LoVo (cell line): ENCODE results near the gene MAL.

Source experiments
- DNase-seq: peaks from one replicate; pipeline ENCODE4 v3.0.0-alpha.2; 2016; ENCODE audit warnings: low spot score

MAL gene

GRCh38 chr2:95061601-95062183, 36.2 kb downstream of the MAL start:
- no peak for DNase-seq

- no peak for DNase-seq
Observed at GRCh38 chr2:95062242-95063085, 37.0 kb downstream of the MAL start.

DNA sequence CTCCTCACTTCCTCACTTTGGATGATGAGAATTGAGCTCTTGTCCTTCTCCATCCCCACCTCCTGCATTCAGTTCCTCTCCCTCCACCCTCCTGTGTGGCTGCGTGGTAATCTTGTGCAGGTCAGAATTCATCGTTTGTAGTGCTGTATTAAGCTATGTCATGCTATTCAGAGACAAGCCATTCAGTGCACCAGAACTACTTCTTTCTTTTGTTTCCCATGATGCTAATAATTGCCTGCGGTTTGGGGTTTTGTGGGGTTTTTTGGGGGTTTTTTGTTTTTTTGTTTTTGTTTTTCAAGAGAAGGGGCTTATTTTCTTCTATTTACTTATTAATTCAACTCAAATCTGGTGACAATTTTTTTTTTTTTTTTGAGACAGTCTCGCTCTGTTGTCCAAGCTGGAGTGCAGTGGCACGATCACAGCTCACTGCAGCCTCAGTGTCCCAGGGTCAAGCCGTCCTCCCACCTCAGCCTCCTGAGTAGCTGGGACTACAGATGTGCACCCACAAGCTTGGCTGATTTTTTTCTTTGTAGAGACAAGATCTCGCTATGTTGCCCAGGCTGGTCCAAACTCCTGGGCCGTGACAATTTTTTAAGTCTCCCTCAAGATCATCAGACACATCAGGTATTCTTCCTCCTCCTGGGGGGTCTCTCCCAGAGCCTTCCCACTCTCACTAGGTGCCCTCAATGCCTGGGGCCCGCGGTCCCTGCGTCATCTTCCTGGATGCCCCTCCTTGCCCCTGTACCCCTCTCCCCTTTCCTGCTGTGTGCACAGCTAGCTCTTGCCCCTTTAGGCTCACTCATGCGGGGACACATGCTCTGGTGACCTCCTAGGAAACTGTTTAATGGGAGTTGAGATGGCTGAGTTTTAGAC, 37.8 kb downstream of the MAL start:
- no peak for DNase-seq

DNA sequence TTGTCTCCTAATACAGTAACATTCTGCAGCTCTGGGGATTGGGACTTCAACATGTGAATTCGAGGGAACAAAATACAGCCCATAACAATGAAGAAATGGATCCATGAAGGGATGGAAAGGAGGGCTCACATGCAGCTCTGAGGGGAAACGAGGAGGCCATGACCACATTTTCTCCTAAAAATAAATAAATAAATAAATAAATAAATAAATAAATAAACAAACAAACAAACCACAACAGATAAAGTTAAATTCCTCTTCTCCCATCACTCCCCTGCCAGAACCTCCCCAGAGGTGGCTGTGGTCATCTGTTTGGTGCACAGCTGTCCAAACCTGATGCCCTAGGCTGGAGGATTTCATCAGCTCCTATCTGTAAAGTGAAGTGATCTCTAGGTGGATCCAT, 42.7 kb downstream of the MAL start:
- DNase-seq, result no peak

DNA sequence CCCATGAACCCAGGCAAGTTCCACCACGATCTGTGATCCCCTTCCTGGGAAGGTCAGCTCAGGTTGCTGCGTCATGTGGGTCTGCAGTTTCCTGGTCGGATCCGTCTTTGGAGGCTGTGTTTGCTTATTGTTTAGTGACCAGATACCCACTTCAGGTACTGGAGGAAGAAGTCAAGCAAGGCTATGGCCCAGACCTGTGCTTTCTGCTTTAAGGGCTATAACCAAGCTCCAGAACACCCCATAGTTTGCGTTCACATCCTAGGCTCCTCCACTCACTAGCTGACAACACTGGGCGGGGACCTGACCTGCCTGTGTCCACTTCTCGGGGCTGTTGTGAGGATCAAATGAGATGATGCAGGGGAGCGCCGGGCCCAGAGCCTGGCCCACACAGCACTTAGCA, 44.0 kb downstream of the MAL start:
- DNase-seq, result no peak

- DNase-seq, result no peak
Observed at GRCh38 chr2:95071856-95072255, 46.3 kb downstream of the MAL start.

GRCh38 chr2:95072424-95072823, 46.9 kb downstream of the MAL start:
- no peak for DNase-seq

DNA sequence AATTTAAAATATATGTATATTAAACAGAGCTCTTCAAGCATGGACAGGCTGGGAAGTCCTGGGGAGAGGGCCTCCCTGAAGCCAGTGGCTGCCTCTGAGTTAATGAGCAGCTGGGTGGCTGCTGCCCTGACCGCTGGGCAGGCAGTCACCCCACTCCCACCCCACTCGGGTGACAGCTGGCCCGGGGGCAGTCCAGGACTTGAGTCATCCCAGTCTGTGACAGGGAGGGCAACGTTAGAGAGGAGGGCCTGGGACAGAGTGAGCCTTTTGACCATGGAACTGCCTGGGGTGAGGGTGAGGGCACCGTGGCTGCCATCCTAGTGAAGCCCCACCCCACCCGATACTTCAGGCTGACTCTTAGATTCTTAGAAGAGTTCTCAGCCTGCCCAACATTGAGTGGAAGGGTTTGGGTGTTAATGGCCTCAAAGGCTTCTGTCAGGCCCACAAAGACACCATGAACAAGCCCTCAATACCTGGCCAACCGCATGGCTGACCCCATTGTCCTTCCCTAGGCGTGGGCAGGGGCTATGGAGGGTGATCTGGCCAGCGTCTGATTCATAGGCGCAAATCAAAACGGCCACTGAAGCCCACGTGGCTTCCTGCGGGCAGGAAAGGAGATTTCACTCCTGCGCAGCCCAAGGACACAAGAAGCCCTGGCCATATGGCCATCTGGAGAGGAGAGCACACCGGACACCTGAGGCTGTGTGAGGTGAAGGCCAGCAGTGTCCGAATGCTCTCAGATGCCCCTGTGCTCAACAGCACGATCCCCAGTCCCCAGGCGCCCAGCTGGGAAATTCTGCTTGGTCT, 48.6 kb downstream of the MAL start:
- DNase-seq, result no peak

DNA sequence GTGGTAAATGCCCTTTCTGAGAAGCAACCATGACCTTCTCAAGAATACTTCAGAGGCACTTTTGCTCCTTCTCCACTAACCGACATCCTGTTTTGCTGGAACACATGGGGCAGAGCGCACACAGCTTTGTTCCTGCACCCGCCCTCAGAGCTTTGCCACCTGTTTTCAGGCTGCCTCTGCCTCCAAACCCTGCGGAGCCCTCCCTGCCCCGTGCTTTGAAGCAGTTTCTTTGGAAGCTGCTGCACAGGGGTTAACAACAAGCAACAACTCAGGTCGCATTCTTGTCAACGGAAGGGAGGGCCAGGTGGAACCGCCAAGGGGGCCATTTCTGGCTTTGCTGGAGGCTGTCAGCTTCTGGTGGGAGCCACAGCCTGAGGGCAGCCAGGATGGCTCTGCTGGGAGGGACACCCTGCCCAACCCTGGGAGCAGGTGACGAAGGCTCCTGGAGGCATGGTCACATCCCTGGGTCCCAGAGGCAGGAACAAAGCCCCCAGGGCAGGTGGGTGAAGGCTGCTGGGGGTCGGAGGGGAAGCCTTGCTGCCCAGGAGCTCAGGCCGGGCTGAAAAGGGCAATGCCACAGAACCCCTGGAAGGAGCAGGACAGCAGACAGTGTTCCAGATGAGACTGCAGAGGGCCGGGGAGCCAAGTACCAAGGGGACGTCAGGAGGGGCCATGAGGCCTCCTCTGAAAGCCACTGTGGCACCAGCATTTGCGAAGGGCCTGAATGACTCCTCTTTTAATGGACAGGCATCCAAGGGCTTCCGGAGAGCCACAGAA, 49.3 kb downstream of the MAL start:
- DNase-seq, result no peak

DNA sequence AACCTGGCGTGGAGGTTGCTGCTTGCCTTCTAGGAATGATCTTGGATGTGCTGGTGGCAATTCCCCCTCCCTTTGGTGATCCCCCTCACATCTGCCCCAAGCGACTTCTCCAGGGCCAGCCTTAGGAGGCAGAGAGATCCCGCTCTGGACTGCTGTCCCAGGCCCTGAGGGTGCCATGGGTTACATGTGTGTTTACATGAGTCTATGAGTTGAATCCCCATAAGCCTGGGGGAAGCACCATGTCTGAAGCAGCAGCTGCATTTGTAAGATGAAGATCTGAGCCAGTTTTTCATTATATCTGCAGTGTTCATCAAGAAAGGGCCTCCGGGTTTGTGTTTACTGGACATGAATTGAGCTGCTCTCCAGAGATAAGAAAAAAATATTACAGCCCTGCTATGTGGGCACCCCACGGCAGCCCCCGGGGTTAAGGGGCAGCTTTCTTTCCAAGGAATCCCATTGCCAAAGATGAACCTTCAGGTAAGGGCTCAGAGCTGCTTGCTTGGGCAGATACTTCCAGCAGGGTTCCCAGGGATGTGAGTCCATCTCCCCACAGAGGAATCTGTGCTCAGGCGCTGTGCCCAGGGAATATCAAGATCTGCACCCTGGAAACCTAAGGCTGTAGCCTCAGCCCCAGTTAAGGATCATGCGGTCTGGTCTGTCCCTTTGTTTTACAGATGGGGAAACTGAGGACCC, 50.1 kb downstream of the MAL start:
- DNase-seq, result no peak

GRCh38 chr2:95076705-95077529, 51.4 kb downstream of the MAL start:
- DNase-seq, result peak; percentile 83

DNA sequence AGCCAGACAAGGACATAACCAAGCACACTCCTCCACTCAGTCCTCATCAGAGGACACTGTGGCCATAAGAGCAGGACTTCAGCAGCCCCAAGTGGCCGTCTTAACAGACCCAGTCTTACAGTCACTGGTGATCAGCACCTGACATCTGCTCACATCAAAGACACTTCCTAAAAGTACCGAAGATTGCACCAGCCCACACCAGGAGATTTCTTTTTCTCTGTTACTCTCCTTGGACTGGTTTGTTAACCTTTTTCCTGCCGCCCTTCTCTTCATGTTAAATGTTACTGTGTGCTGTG, 52.0 kb downstream of the MAL start:
- DNase-seq, result no peak

DNA sequence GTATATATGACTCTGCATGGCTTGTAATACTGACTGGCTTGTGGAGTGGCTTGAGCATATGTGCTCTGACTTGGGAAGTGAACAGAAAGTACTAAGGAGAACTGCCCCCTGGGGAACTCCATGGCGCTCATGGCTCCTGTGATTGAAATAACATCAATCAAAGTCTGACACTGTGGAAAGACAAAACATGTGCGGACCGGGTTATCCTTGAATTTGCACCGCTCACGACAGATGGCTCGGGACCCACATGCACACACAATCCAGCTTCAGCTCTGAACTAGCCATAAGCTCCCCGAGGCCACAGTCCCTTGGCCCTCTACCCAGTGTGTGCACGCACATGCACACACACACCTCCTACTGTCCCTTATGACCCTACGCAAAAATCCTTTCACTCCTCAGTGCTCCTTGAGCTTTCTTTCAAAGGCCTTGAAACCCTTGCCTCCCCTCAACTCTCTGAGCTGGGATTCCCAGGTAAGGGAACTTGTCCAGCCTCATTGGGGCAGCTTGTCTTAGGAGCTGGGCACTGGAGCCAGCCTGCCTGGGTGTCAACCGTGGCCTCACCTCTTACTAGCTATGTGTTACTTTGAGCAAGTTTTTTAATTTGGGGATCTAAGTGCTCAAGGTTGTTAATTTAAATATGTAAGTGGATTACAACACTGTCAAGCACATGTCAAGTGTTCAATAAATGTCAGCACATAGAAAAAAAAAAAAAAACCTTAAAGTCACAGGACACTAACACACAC, 52.5 kb downstream of the MAL start:
- DNase-seq, result no peak

- DNase-seq, result no peak
Observed at GRCh38 chr2:95079199-95079683, 53.7 kb downstream of the MAL start.

- DNase-seq, result no peak
Observed at GRCh38 chr2:95082477-95082876, 57.0 kb downstream of the MAL start.

DNA sequence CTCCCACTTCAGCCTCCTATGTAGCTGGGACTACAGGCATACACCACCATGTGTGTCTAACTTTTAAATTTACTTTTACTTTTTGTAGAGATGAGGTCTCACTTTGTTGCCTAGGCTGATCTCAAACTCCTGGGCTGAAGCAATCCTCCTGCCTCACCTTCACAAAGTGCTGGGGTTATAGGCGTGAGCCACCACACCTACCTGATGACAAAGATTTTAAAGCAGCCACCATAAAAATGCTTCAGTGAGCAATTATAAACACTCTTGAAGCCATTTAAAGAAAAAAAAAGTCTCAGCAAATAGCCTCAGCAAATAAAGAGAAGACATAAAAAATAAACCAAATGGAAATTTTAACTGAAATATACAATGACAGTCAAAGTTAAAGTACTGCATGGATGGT, 60.5 kb downstream of the MAL start:
- no peak for DNase-seq

DNA sequence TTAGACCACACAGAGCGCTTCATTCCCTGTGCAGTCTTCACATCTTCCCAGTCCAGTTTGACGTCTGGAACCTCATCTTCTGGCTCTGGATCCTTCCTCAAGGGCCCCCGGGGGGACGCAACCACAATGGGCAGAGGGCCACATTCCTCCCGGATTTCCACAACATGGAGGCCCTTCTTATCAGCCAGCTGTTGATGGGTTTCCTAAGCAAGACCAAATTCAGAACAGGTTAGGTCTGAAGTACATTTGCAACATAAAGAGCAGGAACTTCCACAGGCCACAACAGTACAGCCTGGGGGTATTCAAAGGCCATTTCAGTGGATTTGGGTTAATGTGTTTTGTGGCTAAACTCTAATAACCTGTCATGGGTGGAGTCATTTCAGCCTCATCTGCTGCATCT, 61.9 kb downstream of the MAL start:
- no peak for DNase-seq

DNA sequence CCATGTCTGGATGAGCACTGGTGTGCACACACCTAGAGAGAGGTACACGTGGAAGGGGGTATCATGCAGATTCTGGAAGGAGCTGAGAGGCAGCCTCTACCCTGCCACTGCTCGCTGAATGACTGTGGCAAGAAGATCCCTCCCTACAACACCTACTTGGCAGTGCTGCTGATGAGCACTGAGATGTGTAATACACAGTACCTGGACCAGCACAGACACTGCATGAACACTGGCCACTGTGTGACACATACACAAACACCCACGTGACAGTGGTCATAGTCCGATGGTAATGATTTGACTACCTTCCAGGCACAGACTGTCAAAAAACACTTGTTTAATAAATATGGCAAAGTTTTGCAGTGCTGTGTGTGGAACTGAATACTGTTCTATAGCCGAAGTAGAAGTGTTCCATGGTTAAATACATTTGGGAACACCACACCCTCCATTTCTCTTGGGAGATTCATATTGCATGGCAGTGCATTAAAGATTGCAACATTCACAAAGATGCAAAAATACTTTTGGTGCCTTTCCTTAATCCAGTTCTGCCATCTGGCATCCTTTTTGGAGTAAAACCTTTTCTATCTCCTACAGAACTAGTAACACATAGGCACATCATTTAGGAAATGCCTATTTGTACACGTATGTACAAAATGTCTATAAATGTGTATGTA, 66.5 kb downstream of the MAL start:
- no peak for DNase-seq
